GM06990 (cell line): ENCODE measurements around the gene LPP.

ENCODE experiments used
- DNase-seq: peaks from one replicate; pipeline ENCODE4 v3.0.0-alpha.2; 2011; ENCODE audit not compliant: insufficient read length; ENCODE audit errors: extremely low read depth
- H3K27me3 ChIP-seq: replicated peaks from 2 replicates; pipeline ENCODE4 v1.6.0; 2011; ENCODE audit warnings: low read length; ENCODE audit not compliant: control insufficient read depth, insufficient read depth
- H3K36me3 ChIP-seq: 2 replicates; pipeline ENCODE4 v1.5.1; 2011; ENCODE audit warnings: low read length; ENCODE audit not compliant: control insufficient read depth, insufficient read depth
- H3K4me3 ChIP-seq: replicated peaks from 2 replicates; pipeline ENCODE4 v1.5.1; 2011; ENCODE audit warnings: low read depth, mild to moderate bottlenecking, control low read depth, low read length
- TF ChIP-seq, protein P1 (sequence below): IDR thresholded peaks from 2 replicates; pipeline ENCODE4 v1.5.1; 2011; ENCODE audit warnings: low read length, control low read depth, mild to moderate bottlenecking, inconsistent platforms; ENCODE audit not compliant: insufficient read depth, poor library complexity, severe bottlenecking

The LPP gene

DNA sequence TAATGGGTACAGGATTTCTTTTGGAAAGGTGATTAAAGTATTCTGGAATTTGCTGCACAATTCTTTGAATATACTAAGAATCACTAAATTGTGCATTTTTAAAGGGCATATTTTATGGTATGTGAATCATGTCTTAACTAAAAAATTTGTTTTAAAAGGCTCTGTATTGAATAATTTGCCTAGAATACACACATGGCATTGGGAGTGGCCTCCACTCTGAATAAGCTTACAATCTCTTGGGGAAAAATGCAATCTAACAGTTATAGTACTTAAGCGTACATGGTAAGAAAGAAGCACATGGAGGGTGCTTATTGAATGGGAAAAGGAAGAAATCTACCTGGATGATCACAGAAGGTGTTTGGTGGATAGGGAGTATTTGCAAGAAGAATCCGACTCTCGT is 385.1 kb downstream of the LPP start:
- TF ChIP-seq, protein P1, sequence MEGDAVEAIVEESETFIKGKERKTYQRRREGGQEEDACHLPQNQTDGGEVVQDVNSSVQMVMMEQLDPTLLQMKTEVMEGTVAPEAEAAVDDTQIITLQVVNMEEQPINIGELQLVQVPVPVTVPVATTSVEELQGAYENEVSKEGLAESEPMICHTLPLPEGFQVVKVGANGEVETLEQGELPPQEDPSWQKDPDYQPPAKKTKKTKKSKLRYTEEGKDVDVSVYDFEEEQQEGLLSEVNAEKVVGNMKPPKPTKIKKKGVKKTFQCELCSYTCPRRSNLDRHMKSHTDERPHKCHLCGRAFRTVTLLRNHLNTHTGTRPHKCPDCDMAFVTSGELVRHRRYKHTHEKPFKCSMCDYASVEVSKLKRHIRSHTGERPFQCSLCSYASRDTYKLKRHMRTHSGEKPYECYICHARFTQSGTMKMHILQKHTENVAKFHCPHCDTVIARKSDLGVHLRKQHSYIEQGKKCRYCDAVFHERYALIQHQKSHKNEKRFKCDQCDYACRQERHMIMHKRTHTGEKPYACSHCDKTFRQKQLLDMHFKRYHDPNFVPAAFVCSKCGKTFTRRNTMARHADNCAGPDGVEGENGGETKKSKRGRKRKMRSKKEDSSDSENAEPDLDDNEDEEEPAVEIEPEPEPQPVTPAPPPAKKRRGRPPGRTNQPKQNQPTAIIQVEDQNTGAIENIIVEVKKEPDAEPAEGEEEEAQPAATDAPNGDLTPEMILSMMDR, result no peak
- H3K27me3 ChIP-seq, result peaks cover 1% of the 10 kb centered on the region; the same call in 1 of the 2 replicates
- no peaks in the 10 kb centered on the region for H3K36me3 ChIP-seq
- no peak overlapping the region for H3K4me3 ChIP-seq
- DNase-seq, result no peak

- no peak for DNase-seq
These were observed 385.8 kb downstream of the LPP start for GRCh38 chr3:188539631-188540194.

DNA sequence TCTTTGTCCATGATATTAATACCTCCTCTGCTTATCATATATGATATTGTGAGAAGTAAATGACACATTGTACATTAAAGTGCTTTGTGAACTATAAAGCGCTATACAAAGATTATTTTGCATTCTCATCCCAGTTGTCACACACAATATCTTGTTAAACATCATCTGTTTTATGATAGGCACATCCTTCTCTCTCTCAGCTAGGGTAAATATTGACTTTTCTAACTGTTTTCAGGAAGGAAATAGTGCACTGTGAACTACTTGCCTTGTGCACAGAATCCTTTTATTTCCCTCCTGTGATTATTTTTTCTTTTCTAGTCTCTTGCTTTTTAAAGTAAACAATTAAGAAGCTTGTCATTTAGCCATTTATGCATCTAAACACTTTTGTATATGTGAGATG is 388.2 kb downstream of the LPP start:
- TF ChIP-seq, protein P1, result no peak

More at GRCh38 chr3:188539631-188540194, 385.8 kb downstream of the LPP start:
- Histone ChIP-seq H3K27me3 (peaks cover 1% of the 10 kb centered on the region; the same call in 1 of the 2 replicates), H3K4me3 (no peak overlapping the region), H3K36me3 (no peaks in the 10 kb centered on the region)
- TF ChIP-seq, protein P1, result no peak

DNA sequence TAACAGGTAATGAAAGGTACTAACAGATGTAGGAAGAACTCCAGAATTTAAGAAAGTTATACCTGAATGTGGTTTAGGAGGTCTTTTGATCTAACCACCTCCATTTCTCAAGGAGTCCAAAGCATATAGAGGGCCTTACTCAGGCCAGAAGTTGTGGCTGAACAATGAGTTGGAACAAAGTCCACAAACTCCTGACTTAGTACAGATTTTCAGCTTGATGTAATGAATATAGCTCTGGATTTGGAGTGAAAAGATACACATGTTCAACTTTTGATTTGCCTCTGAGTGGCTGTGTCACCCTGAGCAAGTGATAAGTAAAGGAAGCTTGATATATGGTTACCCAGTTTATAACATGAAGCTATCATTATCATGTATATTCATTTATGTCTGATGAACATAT is 390.1 kb downstream of the LPP start:
- DNase-seq, result no peak
- H3K27me3 ChIP-seq, result peaks cover 1% of the 10 kb centered on the region; the same call in 1 of the 2 replicates
- H3K36me3 ChIP-seq, result no peaks in the 10 kb centered on the region
- H3K4me3 ChIP-seq, result no peak overlapping the region
- TF ChIP-seq, protein P1, result no peak

More for the DNA sequence above, 388.2 kb downstream of the LPP start:
- no peaks in the 10 kb centered on the region for H3K36me3 ChIP-seq
- H3K27me3 ChIP-seq, result peaks cover 1% of the 10 kb centered on the region; the same call in 1 of the 2 replicates
- H3K4me3 ChIP-seq, result no peak overlapping the region
- DNase-seq, result no peak

GRCh38 chr3:188546835-188547670 is 393.1 kb downstream of the LPP start:
- H3K27me3 ChIP-seq, result peaks cover 1% of the 10 kb centered on the region; the same call in 1 of the 2 replicates
- TF ChIP-seq, protein P1, result no peak
- no peak for DNase-seq
- no peaks in the 10 kb centered on the region for H3K36me3 ChIP-seq
- H3K4me3 ChIP-seq, result no peak overlapping the region
